ENCODE measurements around the gene PRKAG1.

DNA sequence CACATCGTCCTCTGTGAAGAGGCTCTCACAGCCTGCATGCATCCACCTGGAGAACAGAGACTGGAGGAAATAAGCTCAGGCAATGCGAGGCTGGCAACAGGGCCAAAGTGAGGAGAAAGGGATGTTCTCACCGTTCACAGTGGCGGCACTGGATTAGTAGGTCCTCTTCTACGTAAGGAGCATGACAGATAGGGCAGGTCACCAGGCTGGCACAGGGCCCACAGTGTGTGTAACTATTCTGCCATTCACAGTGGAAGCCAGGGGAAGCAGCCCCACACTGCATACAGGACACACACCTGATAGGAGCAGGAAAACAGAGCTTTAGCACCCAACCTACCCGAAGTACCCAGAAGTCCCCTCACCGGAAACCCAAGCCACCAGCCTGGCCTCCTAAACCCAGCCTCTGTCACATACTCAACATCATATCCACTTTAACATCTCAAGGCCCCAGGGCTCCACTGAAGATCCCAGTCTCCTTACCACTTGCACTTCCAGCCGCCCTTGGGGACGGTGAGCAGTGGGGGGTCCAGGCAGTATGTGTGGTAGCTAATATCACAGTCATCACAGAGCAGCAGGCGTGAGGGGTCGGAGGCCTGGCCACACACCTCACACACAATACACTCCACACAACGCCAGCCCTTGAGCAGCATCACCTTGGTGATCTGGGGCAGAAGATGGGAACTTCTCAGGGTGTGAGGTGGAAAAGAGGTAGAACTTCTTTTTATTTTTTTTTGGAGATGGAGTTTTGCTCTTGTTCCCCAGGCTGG is 27.7 kb upstream of the PRKAG1 start:
- TF ChIP-seq, protein P1, sequence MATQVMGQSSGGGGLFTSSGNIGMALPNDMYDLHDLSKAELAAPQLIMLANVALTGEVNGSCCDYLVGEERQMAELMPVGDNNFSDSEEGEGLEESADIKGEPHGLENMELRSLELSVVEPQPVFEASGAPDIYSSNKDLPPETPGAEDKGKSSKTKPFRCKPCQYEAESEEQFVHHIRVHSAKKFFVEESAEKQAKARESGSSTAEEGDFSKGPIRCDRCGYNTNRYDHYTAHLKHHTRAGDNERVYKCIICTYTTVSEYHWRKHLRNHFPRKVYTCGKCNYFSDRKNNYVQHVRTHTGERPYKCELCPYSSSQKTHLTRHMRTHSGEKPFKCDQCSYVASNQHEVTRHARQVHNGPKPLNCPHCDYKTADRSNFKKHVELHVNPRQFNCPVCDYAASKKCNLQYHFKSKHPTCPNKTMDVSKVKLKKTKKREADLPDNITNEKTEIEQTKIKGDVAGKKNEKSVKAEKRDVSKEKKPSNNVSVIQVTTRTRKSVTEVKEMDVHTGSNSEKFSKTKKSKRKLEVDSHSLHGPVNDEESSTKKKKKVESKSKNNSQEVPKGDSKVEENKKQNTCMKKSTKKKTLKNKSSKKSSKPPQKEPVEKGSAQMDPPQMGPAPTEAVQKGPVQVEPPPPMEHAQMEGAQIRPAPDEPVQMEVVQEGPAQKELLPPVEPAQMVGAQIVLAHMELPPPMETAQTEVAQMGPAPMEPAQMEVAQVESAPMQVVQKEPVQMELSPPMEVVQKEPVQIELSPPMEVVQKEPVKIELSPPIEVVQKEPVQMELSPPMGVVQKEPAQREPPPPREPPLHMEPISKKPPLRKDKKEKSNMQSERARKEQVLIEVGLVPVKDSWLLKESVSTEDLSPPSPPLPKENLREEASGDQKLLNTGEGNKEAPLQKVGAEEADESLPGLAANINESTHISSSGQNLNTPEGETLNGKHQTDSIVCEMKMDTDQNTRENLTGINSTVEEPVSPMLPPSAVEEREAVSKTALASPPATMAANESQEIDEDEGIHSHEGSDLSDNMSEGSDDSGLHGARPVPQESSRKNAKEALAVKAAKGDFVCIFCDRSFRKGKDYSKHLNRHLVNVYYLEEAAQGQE (IDR thresholded peaks at IDR 0.05; ENCODE audit: insufficient read depth in 1 of 2, low read depth in 2 of 2, low read length in 2 of 2): no peak
- TF ChIP-seq POLR2AphosphoS5 (IDR thresholded peaks at IDR 0.05; ENCODE audit: low read depth, low read length) (no peak), FOXP2 (optimal IDR thresholded peaks at IDR 0.05; ENCODE audit: borderline replicate concordance, extremely low read depth, extremely low read length, insufficient read depth) (no peak)
